ENCODE results near the gene RAVER2. TPM values are rescaled to one million over a fixed set of nuclear protein-coding genes. Genes with fewer than 3 reads are reported as not detected.

RAVER2 gene
- total and polyA plus RNA-seq, 2 of the 13 experiments (the other 11 are each of a cell fraction or from before 2014, with no cell fraction given) = 11.4 to 15.4 TPM

DNA sequence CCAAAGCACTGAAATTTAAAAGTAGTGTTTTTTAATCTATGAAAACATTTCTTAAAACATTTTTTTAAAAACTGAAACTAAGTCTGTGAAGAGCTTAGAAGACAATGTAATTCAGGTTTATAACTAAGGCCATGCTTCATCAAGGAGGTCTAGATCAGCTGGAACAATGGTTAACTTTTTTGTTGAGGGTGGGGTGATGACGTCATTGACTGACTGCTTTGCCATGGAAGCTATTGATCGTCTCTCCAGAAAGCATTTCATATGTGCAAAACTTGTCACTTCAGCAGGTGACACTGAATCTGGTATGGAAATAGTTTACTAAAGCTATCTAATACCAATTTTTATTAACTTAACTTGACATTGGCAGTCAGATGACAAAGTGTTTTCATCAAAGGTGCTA lies 21.0 kb downstream of the RAVER2 start:
- no TSS peak for BruUV-seq (replicated peaks)
- H3K4me3 ChIP-seq (replicated peaks in 1 of 3; ENCODE audit: insufficient read depth in 1 of 3, low read depth in 2 of 3, low read length in 3 of 3) = no peak overlapping the region
- H3K27ac ChIP-seq (ENCODE audit: extremely low read length, insufficient read depth, low read length) = no peak overlapping the region
- WGBS (ENCODE audit: low lambda C conversion rate) = 94% methylated on average over 2 of the region's 2 CpGs
- in situ Hi-C loops (cut with HindIII; ENCODE audit: extremely low pct_ligation_motif_present, low pct_unique_long_range_greater_than_20kb) (no loop called here), intact Hi-C loops (cut with micrococcal nuclease; ENCODE audit: unreplicated experiment) (no loop called here)
- DNase-seq (ENCODE audit: low spot score) (no peak), ATAC-seq (no peak), FAIRE-seq (no peak)
- H4K20me1 ChIP-seq (ENCODE audit: insufficient read depth, low read length) = no peaks in the 10 kb centered on the region
- peaks cover 3 to 14% of the 10 kb centered on the region in 2 experiments; a peak in 4 of 5 replicates for H3K36me3 ChIP-seq (replicated peaks in 1 of 2; ENCODE audit: control insufficient read depth in 1 of 2, insufficient read depth in 2 of 2, low read length in 2 of 2)
- ChIA-PET POLR2A (no interaction called here), CTCF (ENCODE audit: low intra/inter-chr PET ratio, low total read pairs) (no interaction called here)
- H3K4me2 ChIP-seq (ENCODE audit: low read depth, low read length) = no peak overlapping the region
- TF ChIP-seq ATF7 (IDR thresholded peaks at IDR 0.05) = peak; percentile 78
- TF ChIP-seq ATF7 (CRISPR knock-in tag; IDR thresholded peaks at IDR 0.05) = no peak
- TF ChIP-seq CREB1 (IDR thresholded peaks at IDR 0.05) = peak; percentile 59
- no peak for TF ChIP-seq CREB1 (CRISPR knock-in tag; IDR thresholded peaks at IDR 0.05)
- TF ChIP-seq ZNF720 (CRISPR knock-in tag; IDR thresholded peaks at IDR 0.05) = no peak
- no peaks in the 10 kb centered on the region for H3K79me2 ChIP-seq (ENCODE audit: insufficient read depth, low read length)
- H2AFZ ChIP-seq (ENCODE audit: low read length) = no peak overlapping the region
- H3K9me3 ChIP-seq (ENCODE audit: low read length) = no peaks in the 10 kb centered on the region
- no peaks in the 10 kb centered on the region for H3K4me1 ChIP-seq (ENCODE audit: insufficient read depth, low read length)
- no peaks in the 10 kb centered on the region for H3K27me3 ChIP-seq (ENCODE audit: control insufficient read depth in 1 of 2, insufficient read depth in 2 of 2, low read length in 2 of 2)
- H3K9ac ChIP-seq (ENCODE audit: insufficient read depth, low read depth, low read length) = no peak overlapping the region

DNA sequence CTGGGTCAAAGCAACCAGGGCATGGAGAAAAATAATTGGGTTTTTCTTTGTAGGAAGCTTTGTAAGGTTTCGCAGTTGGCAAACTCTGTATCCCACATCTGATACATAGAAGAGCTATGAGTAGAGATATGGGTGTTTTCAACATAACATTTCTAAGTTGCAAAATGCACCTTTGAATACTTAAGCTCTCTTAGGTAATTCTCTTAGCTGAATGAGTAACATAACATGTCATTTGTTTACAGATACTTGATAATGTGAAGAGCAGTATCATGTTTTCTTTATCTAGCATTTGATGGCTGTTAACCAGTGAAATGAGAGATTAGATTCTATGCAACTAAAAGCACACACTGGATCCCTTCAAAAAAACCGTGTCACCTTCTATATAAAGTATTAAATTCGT lies 21.6 kb downstream of the RAVER2 start:
- ChIA-PET CTCF (ENCODE audit: low intra/inter-chr PET ratio, low total read pairs) (no interaction called here), POLR2A (no interaction called here)
- Histone ChIP-seq H3K79me2 (ENCODE audit: insufficient read depth, low read length) (no peaks in the 10 kb centered on the region), H3K4me1 (ENCODE audit: insufficient read depth, low read length) (no peaks in the 10 kb centered on the region), H3K27me3 (ENCODE audit: control insufficient read depth in 1 of 2, insufficient read depth in 2 of 2, low read length in 2 of 2) (no peaks in the 10 kb centered on the region), H2AFZ (ENCODE audit: low read length) (no peak overlapping the region), H3K27ac (ENCODE audit: extremely low read length, insufficient read depth, low read length) (no peak overlapping the region), H4K20me1 (ENCODE audit: insufficient read depth, low read length) (no peaks in the 10 kb centered on the region), H3K36me3 (replicated peaks in 1 of 2; ENCODE audit: control insufficient read depth in 1 of 2, insufficient read depth in 2 of 2, low read length in 2 of 2) (peaks cover 3 to 14% of the 10 kb centered on the region in 2 experiments; a peak in 4 of 5 replicates), H3K9ac (ENCODE audit: insufficient read depth, low read depth, low read length) (no peak overlapping the region), H3K4me2 (ENCODE audit: low read depth, low read length) (no peak overlapping the region), H3K4me3 (replicated peaks in 1 of 3; ENCODE audit: insufficient read depth in 1 of 3, low read depth in 2 of 3, low read length in 3 of 3) (no peak overlapping the region), H3K9me3 (ENCODE audit: low read length) (no peaks in the 10 kb centered on the region)
- no TSS peak for BruUV-seq (replicated peaks)
- no peak for TF ChIP-seq ZNF510 (CRISPR knock-in tag; IDR thresholded peaks at IDR 0.05; ENCODE audit: low read depth)
- TF ChIP-seq ZMYM3 (CRISPR knock-in tag; IDR thresholded peaks at IDR 0.05) = no peak
- no peak for TF ChIP-seq PCBP2 (optimal IDR thresholded peaks at IDR 0.05; ENCODE audit: low read depth, low read length, poor library complexity, severe bottlenecking)
- no peak for TF ChIP-seq CHCHD3 (CRISPR knock-in tag; IDR thresholded peaks at IDR 0.05)
- no peak for TF ChIP-seq BORCS8-MEF2B (CRISPR knock-in tag; IDR thresholded peaks at IDR 0.05)
- TF ChIP-seq ZNF468 (CRISPR knock-in tag; IDR thresholded peaks at IDR 0.05) = no peak
- TF ChIP-seq, protein P1, sequence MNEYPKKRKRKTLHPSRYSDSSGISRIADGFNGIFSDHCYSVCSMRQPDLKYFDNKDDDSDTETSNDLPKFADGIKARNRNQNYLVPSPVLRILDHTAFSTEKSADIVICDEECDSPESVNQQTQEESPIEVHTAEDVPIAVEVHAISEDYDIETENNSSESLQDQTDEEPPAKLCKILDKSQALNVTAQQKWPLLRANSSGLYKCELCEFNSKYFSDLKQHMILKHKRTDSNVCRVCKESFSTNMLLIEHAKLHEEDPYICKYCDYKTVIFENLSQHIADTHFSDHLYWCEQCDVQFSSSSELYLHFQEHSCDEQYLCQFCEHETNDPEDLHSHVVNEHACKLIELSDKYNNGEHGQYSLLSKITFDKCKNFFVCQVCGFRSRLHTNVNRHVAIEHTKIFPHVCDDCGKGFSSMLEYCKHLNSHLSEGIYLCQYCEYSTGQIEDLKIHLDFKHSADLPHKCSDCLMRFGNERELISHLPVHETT (CRISPR knock-in tag; conservative IDR thresholded peaks at IDR 0.05) = no peak
- TF ChIP-seq, protein P2, sequence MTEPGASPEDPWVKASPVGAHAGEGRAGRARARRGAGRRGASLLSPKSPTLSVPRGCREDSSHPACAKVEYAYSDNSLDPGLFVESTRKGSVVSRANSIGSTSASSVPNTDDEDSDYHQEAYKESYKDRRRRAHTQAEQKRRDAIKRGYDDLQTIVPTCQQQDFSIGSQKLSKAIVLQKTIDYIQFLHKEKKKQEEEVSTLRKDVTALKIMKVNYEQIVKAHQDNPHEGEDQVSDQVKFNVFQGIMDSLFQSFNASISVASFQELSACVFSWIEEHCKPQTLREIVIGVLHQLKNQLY (CRISPR knock-in tag; IDR thresholded peaks at IDR 0.05) = no peak
- no peak for TF ChIP-seq PHF5A (CRISPR knock-in tag; IDR thresholded peaks at IDR 0.05; ENCODE audit: low read depth, unreplicated experiment)
- TF ChIP-seq ZFP41 (CRISPR knock-in tag; IDR thresholded peaks at IDR 0.05; ENCODE audit: borderline replicate concordance) = no peak
- TF ChIP-seq MIXL1 (CRISPR knock-in tag; IDR thresholded peaks at IDR 0.05) = no peak
- no peak for TF ChIP-seq SP5 (CRISPR knock-in tag; IDR thresholded peaks at IDR 0.05; ENCODE audit: borderline replicate concordance, low read depth)
- TF ChIP-seq ZNF629 (CRISPR knock-in tag; conservative IDR thresholded peaks at IDR 0.05) = no peak
- TF ChIP-seq ZC3H4 (CRISPR knock-in tag; IDR thresholded peaks at IDR 0.05; ENCODE audit: borderline replicate concordance) = no peak
- no peak for TF ChIP-seq TARDBP (CRISPR knock-in tag; IDR thresholded peaks at IDR 0.05)
- TF ChIP-seq NCOA2 (CRISPR knock-in tag; IDR thresholded peaks at IDR 0.05) = no peak
- no peak for TF ChIP-seq SNAPC2 (CRISPR knock-in tag; IDR thresholded peaks at IDR 0.05)
- intact Hi-C loops (cut with micrococcal nuclease; ENCODE audit: unreplicated experiment) (no loop called here), in situ Hi-C loops (cut with HindIII; ENCODE audit: extremely low pct_ligation_motif_present, low pct_unique_long_range_greater_than_20kb) (no loop called here)
- DNase-seq (ENCODE audit: low spot score) (no peak), ATAC-seq (no peak), FAIRE-seq (no peak)
- 99% methylated on average over 3 of the region's 3 CpGs for WGBS (ENCODE audit: low lambda C conversion rate)
